ENCODE measurements around the gene MRPL52.

The MRPL52 gene

GRCh38 chr14:22822571-22823098 lies 7.1 kb upstream of the MRPL52 start:
- TF ChIP-seq ZFX (IDR thresholded peaks at IDR 0.05; ENCODE audit: borderline replicate concordance) (no peak), CTCF (IDR thresholded peaks at IDR 0.05) (peak; percentile 76)
- H3K27ac ChIP-seq: no peak overlapping the region

GRCh38 chr14:22824711-22825359 lies 4.9 kb upstream of the MRPL52 start:
- H3K27ac ChIP-seq: no peak overlapping the region

GRCh38 chr14:22829076-22829660 lies 519 bp upstream of the MRPL52 start:
- peak overlapping the region; percentile 61 for H3K27ac ChIP-seq

More at GRCh38 chr14:22824711-22825359, 4.9 kb upstream of the MRPL52 start:
- TF ChIP-seq ZFX (IDR thresholded peaks at IDR 0.05; ENCODE audit: borderline replicate concordance) (no peak), CTCF (IDR thresholded peaks at IDR 0.05) (no peak)

GRCh38 chr14:22830443-22831010 lies 840 bp downstream of the MRPL52 start:
- TF ChIP-seq CTCF (IDR thresholded peaks at IDR 0.05): no peak
- TF ChIP-seq ZFX (IDR thresholded peaks at IDR 0.05; ENCODE audit: borderline replicate concordance): no peak
- no peak overlapping the region for H3K27ac ChIP-seq

GRCh38 chr14:22835505-22835904 lies 5.8 kb downstream of the MRPL52 start:
- TF ChIP-seq CTCF (IDR thresholded peaks at IDR 0.05) (no peak), ZFX (IDR thresholded peaks at IDR 0.05; ENCODE audit: borderline replicate concordance) (no peak)
- H3K27ac ChIP-seq: no peak overlapping the region

- TF ChIP-seq ZFX (IDR thresholded peaks at IDR 0.05; ENCODE audit: borderline replicate concordance): no peak
- no peak for TF ChIP-seq CTCF (IDR thresholded peaks at IDR 0.05)
- H3K27ac ChIP-seq: no peak within 1 kb of the TSS; the same call in 1 of the 2 replicates
These were observed 6.8 kb downstream of the MRPL52 start, which contains the start of gene MMP14 for GRCh38 chr14:22836301-22837113. MMP14 (plus strand) TSS chr14:22836585; CDS start chr14:22836818, 233 bp downstream.

GRCh38 chr14:22837114-22837749 lies 7.5 kb downstream of the MRPL52 start:
- H3K27ac ChIP-seq: no peak overlapping the region; the same call in 1 of the 2 replicates
- TF ChIP-seq CTCF (IDR thresholded peaks at IDR 0.05) (no peak), ZFX (IDR thresholded peaks at IDR 0.05; ENCODE audit: borderline replicate concordance) (no peak)
